Kasumi-1 (cell line): ENCODE data around the gene AFTPH.

Experiments used
- DNase-seq, 2 experiments: peaks; one replicate each; lab custom pipeline; 2025; lab: John Stamatoyannopoulos, UW

Gene AFTPH

DNA sequence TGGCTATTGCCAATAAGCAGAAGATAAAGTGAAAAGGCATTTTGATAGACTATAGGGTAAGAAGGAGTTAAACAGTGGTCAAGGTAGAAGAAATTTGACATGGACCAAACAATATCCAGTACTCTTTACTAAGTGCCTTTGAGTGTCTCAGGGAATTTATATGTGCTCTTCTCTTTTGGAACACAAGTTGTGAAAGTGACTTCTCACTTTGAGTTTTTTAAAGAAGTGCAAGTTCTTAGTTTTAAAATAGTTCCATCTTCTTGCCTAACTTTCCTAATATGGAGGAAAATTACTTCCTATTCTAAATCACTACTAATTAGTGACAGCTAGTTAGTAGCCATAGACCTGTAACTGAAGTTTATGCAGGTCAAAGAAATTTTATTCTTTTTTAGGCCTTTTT is 63.4 kb downstream of the AFTPH start:
- DNase-seq = no peak

DNA sequence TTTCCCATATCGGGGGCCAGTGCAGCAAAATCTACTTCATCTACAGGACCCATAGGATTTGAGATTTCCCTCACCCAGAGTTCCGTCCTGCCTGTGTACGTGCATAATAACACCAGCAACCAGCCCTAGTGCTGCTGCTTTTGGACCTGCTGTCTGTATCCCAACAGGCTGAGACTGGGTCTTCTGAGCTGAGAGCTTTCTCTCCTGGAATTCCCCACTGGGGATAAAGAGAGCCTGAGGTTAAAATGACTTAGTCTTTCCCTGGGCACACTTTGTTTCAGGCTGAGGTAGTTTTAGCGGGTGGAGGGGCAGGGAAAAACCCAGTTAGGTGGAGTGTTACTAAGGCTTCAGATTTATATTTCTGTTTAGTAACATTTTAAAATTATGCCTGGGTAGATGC is 67.1 kb downstream of the AFTPH start:
- no peak for DNase-seq

DNA sequence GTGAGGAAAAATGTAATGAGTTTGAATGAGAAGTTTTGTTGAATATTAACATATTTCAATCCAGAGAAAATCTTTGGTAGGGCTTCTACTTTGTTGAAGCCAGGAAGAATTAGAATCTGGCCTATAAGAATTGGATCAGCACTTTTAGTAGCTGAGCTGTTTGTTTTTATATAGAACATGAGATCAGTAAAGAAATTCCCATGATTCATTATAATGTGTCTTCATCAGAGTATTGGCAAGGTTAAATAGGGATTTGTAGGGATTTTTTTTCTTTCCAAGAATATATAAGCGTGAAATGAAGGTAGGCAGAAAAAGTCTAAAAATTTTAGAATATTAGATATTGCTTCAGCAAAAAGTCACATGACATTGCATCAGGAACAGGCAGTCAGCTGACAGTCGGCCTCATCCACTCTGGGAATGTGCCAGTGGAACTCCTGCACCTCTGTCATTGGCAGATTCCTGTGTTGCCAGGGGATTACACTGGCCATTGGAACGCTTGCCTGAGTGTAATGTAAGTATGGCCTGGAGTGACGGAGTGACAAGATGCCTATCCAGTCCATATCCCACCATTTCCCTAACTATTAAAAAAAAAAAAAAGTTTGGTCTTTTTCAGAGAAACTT is 69.0 kb downstream of the AFTPH start:
- DNase-seq = no peak

DNA sequence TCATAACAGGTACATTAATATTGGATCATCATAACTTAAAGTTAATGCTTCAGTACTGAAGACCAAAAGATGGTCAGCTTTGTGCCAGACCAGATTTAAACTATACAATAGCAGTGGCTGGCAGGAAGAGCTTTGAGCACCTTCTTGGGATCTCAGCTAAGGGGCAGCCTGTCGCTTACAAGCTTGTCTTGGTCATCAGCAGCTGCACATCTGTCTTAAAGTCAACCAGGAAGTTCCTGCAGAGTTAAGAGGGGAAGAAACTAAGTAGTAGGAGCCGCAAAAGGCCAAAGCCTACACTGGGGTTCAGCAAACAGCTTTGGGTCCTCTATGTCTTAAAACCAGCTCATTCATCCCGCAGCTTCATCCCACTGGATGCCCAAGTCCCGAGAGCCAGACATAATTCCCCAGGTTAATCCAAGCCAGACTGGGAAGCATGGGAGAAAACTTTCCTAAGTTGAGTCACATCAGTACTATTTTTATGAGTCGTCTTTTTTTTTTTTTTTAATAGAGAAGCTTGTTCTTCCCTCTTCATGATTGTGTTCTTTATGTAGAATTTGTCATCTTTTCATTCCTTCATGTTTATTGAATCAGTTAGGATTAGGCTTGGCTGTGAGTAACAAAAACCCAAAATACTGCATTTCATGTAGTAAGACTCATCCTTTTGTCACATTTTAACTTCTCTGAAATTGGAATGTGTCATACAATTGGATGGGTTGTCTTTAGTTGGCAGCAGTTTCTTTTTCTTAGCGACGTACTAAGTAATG is 70.3 kb downstream of the AFTPH start:
- DNase-seq = no peak

DNA sequence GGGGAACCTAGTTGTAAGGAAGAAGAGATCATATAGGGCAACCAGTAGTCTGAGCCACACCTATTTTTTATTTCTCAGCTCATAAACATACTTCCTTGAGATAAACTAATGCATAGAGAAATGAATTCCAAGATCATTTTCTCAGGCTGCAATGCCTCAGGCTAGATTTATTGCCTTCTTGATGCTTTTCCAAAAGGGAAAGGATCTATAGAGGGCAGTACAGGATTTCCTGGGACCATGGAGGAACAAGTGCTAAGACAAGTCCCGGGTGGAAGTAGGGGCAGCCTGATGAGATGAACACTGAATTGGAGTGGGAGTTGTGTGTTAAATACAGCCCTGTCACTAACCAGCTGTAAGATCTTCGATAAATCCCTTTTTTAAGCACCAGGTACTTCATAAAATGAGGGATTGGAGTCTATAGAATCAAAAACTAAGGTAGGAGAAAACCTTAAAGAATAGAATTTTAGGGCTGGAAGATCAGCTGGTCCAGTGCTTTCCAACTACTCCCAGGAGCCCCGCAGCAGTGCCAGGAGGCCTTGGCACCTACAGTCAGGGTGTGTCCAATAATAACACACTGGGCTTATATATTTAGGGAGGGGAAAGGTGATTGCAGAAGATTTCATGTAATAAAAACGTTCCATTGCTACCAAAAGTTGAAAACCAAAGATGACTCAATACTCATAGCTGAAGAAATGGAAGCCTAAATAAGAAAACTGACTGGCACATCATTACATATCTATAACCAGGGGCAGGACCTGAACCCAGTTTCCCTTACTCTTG is 71.5 kb downstream of the AFTPH start:
- DNase-seq = peak in 1 of 2 experiments; percentile 15

DNA sequence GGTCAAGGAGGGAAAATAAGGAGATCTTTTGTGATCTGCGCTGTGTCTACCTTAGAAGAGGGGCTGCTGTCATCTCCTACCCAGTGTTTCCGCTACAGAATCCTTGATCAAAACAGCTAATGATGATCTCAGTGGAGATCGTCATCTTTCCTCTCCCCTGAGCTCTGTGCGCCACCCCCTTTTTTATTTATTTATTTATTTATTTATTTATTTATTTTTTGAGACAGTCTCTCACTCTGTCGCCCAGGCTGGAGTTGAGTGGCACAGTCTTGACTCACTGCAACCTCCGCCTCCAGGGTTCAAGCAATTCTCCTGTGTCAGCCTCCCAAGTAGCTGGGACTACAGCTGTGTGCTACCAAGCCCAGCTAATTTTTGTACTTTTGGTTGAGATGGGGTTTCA is 74.1 kb downstream of the AFTPH start:
- no peak for DNase-seq

DNA sequence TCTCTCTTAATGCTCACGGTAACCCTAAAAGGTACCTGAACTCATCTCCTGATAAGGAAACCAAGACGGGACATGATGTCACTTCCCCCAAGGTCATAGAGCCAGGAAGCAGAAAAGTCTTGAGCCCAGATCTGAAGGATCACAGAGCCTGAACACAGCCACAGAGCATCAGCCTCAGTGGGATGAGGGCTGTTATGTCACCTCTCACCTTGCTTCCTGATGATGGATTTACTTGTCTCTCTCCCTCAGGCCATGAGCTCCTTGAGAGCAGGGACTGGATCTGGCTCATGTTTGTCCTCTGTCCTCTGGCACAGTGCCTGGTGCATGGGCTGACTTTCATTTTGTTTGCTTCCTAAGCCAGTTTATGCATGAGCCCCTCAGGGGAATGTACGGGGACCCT is 75.3 kb downstream of the AFTPH start:
- DNase-seq = no peak

DNA sequence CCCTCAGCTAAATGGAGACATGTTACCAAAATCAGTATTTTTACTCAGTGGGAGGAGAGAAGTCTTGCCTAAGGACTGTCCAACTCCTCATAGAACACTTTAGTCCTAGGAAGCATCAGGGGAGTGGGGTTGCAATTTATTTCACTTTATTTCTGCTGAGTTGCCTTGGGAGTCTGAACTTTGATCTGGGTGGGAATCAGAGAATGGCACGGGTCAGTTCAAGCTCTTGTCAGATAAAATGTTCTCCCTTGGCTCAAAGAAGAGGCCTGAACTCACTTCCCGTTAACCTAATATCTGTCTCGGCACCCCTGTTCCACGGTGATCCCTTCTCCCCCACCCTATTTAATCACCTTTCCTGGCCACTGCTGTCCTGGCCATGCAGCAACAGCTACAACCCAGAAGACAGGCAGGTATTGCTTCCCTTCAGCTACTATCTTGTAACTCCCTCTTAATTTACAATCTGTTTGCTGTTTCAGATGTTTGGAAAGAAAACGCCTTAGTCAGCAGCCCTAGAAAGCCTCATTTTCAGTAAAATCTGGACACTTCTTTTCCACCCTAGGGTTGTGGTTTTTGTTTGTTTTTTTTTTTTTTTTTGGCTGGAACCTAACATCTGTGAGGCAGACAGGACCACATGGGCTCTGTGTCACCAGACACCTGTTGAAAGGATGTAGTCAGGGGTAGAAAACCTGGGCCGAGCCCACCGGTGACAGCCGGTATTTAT is 77.1 kb downstream of the AFTPH start:
- DNase-seq = no peak

DNA sequence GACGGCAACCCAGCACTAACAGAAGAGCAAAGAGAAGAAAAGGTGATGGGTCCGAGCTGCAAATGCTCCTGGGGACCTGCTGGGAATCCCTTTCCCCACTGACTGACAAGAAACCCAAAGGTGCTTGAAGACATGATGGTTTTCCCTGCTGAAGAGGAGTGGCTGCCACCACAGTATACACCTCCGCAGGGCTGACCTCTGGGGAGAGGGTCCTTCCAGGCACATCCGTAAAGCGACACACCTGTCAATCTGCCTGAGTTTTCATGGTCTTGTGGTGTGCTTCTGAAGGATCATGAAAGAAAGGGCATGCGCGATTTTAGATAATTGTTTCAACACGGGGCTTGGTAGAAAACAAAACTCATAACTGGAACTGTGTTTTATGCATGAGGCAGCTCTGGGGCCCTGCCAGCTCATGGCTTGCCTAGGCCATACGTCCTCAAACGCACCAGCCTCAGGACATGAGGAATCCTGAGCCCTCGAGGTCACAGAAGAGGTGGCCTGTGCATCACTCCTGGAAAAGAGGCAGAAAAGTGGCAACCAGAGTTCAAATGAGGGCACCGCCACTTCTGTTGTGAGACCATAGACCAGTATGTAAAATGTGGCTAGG is 77.8 kb downstream of the AFTPH start:
- no peak for DNase-seq

DNA sequence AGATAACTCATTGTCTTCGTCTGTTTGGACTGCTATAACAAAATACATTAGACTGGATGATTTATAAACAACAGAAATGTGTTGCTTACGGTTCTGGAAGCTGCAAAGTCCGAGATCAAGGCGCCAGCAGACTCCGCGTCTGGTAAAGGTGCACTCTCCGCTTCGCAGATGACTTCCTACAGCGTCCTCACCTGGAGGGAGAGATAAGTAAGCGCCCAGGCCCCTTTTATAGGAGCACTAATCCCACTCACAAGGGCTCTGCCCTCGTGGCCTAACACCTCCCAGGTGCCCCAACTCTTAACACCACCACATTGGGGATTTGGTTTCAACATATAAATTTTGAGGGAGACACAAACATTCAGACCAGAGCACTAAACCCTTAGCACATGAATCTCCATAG is 78.3 kb downstream of the AFTPH start:
- DNase-seq = no peak

DNA sequence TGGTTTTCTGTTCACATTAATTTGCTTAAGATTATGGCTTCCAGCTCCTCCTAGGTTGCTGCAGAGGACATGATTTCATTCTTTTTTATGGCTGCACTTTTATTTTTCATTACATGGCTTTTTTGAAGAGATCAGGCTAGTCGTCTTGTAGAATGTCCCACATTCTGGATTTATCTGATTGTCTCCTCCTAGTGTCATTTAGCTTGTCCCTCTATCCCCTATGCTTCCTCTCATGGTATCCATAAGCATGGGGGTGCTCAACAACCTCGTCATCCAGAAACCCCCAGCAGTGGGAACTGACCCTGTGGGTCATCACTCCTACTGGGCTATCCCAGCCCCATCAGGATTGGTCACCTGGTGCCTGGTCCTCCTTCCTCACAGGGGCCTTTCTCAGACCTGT is 80.0 kb downstream of the AFTPH start:
- no peak for DNase-seq

DNA sequence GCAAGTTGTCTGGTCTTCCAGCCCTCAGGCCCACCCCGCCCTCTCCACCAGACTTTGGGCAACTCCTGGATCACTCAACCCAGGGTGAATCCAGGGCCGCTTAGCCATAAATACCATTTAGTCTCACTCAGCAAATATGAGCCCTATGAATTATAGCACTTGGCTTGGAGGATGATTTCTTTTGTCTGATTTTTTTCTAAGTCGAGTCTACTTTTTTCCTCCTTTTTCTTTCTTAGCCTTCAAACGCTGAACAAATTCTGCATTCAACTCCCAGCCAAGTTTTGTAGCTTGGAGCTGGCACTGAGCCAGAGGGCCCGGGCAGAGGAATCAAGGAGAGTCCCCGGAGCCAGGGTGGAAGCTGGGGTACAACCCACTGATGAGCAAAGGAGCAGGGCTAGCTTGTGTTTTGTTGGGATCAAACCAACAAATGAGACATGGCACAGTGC is 80.9 kb downstream of the AFTPH start:
- no peak for DNase-seq

DNA sequence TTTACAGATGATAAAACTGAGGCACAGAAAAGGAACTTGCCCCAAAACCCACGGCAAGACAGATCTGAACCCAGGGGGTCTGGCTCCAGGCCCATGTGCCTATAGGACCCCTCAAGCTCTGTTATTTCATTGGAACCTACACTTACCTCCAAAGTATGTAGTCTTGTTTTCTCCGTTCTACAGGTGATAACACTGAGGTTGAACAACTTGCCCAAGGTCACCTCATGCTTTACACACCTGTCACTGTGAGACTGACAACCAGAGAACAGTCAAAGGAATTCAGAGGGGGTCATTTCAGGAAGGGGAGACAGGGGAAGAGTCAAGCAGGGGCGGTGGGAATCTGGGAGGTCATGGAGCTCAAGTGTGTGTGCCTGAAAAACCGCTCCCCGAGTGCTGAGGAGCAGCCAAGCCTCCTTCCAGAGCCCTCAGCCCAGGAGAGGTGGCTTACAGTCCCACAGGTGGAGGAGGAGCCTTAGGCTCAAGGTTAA is 81.9 kb downstream of the AFTPH start:
- DNase-seq = no peak

DNA sequence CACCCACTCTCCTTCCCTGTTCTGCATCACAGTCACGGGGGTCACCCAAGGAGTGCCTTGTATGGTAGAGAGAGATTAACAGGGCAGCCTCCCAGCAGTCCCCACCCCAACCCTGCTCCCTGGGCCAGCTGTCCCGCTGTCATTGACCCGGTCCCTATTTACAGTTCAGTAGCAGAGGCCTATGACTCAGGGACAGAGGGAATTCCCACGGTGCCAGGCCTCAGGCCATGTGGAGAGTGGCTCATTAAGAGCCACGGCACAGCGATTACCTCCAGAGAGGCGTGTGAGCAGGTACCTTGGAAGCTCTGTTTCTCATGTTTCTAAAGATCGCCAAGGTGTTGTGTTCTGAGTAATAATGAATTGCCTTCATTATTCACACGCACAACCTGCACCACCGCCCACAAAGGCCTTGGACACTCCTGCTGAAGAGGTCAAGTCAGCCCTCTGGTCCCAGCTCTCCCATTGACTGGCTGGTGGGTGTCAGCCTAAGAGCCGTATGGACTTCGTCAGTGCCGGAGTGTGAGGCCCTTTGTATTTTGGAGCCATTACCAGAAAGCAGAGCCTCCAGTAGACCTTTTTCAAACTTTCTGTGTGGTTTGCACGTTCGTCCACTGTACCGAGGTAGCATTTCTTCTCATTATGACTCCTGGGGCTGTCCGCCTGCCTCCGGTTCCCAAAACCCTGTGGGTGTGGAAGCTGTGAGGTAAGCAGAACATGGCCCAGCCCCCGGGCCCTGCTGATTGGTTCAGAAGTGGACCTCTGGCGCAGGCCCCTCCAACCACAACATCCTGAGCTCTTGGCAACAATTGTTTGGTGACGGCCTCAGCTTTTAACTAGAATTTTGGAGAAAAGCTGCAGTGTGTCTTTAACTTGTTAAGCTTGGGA is 82.6 kb downstream of the AFTPH start:
- peak; percentile 66 to 73 for DNase-seq

DNA sequence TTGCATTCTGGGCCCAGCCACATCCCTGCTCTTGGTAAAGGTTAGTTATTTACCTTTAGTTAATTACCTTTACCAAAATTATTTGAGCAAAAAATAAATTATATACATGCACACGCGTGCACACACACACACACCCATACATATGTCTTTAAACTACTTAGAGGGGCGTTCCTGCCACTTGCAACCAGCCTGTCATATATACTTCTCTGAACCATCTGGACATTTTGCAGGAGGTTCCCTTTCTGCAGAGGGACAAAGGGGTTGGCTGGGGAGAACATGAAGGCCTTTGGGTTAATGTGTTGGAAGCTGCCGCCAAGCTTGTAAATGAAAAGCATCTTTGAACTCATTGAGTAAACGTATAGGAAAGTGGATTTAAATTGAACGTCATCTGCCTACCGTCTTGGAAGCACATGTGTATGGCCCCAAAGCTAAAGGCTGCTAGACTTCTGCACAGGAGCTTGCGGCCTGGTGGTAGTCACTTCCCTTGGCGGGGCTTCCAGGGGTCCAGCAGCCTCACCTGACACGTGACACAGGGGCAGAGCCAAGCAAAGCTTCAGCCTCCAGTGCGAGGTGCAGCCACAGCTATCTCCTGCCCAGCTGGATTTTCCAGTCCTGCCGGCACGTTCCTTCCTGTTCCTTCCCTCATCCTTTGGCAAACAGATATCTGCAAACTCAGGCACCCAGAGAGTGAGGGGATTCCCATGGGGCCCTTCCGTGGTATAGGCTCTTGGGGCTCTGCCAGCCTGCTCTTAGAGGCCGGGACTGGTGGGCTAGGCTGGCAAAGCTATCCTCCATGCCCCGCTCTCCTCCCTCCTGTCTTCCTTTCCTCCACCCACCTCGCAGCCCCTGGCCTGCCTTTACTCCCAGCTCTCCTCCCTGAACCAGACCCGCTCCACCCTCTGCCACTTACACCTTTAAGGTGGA is 83.5 kb downstream of the AFTPH start:
- no peak for DNase-seq

DNA sequence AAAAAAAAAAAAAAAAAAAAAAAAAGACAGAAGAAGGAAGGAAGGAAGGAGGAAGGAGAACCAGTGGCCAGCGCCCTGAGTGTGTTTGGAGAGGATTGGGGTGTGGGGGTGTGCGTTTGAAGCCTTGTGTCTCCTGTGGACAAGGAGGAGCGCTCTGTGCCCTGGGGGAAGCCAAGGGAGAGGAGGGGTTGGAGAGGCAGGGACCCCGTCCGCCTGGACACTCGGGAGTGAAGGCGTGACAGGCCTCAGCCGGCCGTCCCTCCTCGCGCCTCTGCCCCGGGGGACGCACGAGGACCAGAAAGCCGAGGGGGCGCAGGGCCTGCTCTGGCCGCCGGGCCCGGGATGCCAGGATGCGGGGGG is 84.7 kb downstream of the AFTPH start:
- DNase-seq = no peak

DNA sequence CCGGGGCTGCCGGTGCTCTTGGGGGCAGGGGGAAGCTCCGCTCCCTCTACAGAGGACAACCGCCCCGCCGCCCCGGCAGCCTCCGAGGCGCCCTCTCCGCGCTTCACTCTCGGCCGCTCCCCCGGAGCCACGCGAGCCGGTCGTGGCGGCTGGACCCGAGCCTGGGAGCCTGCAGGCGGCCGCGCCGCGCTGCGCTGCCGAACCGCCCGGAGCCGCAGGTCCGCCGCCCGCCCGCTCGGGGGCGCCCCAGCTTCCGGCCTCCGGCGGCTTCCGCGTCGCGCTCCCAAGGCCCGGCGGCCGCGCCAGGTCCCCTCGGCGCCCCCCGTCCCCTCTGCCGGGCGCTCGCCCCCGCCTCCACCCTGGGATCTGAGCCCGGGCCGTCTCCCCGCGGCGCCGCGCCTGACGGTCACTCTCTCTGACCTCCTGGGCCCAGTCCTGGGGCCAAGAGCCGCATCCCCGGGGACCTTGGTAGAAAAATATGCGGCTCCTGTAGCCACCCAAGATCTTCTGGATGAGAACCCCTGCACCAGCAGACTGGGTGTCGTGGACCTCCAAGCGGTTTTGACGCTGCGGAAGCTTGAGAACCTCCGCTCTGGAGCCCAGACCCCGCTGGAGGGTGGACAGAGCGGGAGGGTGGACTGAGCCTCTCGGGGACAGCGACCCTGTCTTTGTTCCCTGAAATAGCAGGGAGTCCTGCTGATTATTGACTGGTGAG is 85.3 kb downstream of the AFTPH start:
- DNase-seq = peak; percentile 44 to 59

DNA sequence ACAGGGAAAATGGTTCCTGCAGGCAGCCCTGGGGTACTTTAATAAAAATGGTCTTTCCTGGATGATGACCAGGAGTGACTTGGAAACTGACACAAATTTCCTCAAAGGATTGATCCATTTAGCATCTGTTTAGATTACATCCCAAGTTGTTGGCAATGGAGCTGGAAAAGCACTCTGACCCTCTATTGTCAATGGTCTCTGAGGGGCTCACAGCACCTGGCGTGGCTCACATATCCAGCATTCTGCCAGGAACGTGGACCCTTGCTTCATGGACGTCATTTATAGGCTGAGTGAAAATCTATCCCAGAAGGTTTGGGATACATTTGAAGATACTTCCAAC is 85.8 kb downstream of the AFTPH start:
- DNase-seq = no peak

DNA sequence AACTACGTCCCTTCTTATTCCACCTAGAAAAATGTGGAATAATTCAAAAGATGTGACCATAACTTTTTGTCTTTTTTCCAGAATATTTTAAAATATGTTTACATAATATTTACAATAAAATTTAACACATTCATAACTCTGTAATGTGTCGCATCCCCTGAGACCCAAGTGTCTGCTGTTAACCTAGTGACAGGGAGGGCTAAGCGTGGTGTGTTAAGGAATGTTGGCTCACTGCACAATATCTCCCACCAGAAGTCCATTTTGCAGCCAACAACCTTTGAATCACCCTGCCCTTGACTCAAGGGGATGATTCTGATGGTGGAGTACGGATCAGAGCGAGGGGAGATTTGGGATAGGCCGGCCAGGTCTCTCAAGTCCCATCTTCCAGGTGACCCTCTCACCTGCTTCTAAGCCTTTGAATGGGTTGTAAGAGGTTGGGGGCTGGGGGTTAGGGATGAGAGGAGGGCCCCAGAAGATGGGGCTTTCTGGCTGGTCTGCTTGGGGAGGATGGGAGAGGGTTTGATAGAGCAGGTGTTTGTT is 86.3 kb downstream of the AFTPH start:
- DNase-seq = no peak
